ENCODE data around the gene UTP4.

GRCh38 chr16:69123910-69124309 is 8.5 kb upstream of the UTP4 start:
- TF ChIP-seq CTCF (conservative IDR thresholded peaks at IDR 0.05) (peak; percentile 76), ZFX (IDR thresholded peaks at IDR 0.05) (no peak)

Data from C4-2B (cell line).